Urinary bladder (tissue), 4 donors: ENCODE measurements around the gene HS6ST2. TPM values are rescaled to one million over a fixed set of nuclear protein-coding genes. Genes with fewer than 3 reads are reported as not detected.
"Not testable (repeated sequence)": the region's sequence is repeated elsewhere in the genome, so short reads cannot be mapped to it uniquely, and the experiment has no call there.

Experiments
- DNase-seq: peaks from one replicate; pipeline ENCODE4 v3.0.0-alpha.2; 2015; ENCODE audit errors: extremely low spot score
- H3K27ac ChIP-seq: one replicate; pipeline ENCODE4 v1.5.1; 2013; ENCODE audit warnings: low read depth, mild to moderate bottlenecking, moderate library complexity
- H3K36me3 ChIP-seq: one replicate; pipeline ENCODE4 v1.6.1; 2013; ENCODE audit warnings: mild to moderate bottlenecking, moderate library complexity; ENCODE audit not compliant: insufficient read depth
- H3K4me1 ChIP-seq: one replicate; pipeline ENCODE4 v1.6.1; 2013; ENCODE audit warnings: mild to moderate bottlenecking, moderate library complexity; ENCODE audit not compliant: insufficient read depth
- H3K4me3 ChIP-seq: one replicate; pipeline ENCODE4 v1.5.1; 2013; ENCODE audit warnings: low read depth, low read length
- WGBS: extraction: QIAGEN DNeasy Blood & Tissue Kit; methylation state at CpG from one replicate; pipeline ENCODE4 v1.1.7; 2013; 5-methylcytosine and 5-hydroxymethylcytosine counted together
- polyA plus RNA-seq: library from polyadenylated mRNA; stranded (reverse); fragments of 200-250 nt; gene quantifications from one replicate; pipeline ENCODE4 v1.2.3, GENCODE V29; 2013
- total RNA-seq: library from RNA; depleted of rRNA; stranded (reverse); fragments of >200 nt; gene quantifications from one replicate; pipeline ENCODE4 v1.2.3, GENCODE V29; 2014
- donor health status: healthy with polysubstance abuse.
- donor health status: healthy.

The HS6ST2 gene
- total and polyA plus RNA-seq, 2 donors = 3.2 to 8.6 TPM

- Histone ChIP-seq H3K4me1 (no peaks in the 10 kb centered on the region), H3K4me3 (no peak overlapping the region), H3K36me3 (no peaks in the 10 kb centered on the region), H3K27ac (no peak overlapping the region)
- no peak for DNase-seq
Observed at GRCh38 chrX:132908891-132909290, 49.5 kb downstream of the HS6ST2 start.

- Histone ChIP-seq H3K4me1 (no peaks in the 10 kb centered on the region), H3K36me3 (no peaks in the 10 kb centered on the region), H3K27ac (no peak overlapping the region), H3K4me3 (no peak overlapping the region)
- WGBS = 100% methylated on average over 1 of the region's 1 CpG
- no peak for DNase-seq
Observed at GRCh38 chrX:132900633-132901293, 57.7 kb downstream of the HS6ST2 start.

- no peak overlapping the region for H3K27ac ChIP-seq
- no peaks in the 10 kb centered on the region for H3K36me3 ChIP-seq
- H3K4me3 ChIP-seq = no peak overlapping the region
- DNase-seq = no peak
- H3K4me1 ChIP-seq = no peaks in the 10 kb centered on the region
Observed at GRCh38 chrX:132887569-132887968, 70.9 kb downstream of the HS6ST2 start.

- Histone ChIP-seq H3K4me3 (no peak overlapping the region), H3K27ac (no peak overlapping the region), H3K36me3 (no peaks in the 10 kb centered on the region), H3K4me1 (no peaks in the 10 kb centered on the region)
- WGBS = 66% methylated on average over 5 of the region's 5 CpGs
- no peak for DNase-seq
Observed at GRCh38 chrX:132883358-132883915, 75.0 kb downstream of the HS6ST2 start.

- H3K4me1 ChIP-seq, H3K36me3 ChIP-seq, DNase-seq, H3K27ac ChIP-seq, H3K4me3 ChIP-seq: not testable (repeated sequence)
- 98% methylated on average over 2 of the region's 2 CpGs for WGBS
Observed at GRCh38 chrX:132880753-132881152, 77.7 kb downstream of the HS6ST2 start.

GRCh38 chrX:132877954-132878536 lies 80.4 kb downstream of the HS6ST2 start:
- H3K36me3 ChIP-seq = no peaks in the 10 kb centered on the region
- no peaks in the 10 kb centered on the region for H3K4me1 ChIP-seq
- no peak for DNase-seq
- H3K27ac ChIP-seq = no peak overlapping the region
- H3K4me3 ChIP-seq = no peak overlapping the region
- WGBS = 65% methylated on average over 5 of the region's 5 CpGs

GRCh38 chrX:132876523-132877338 lies 81.7 kb downstream of the HS6ST2 start:
- Histone ChIP-seq H3K4me3 (no peak overlapping the region), H3K27ac (no peak overlapping the region), H3K4me1 (no peaks in the 10 kb centered on the region), H3K36me3 (no peaks in the 10 kb centered on the region)
- WGBS = 35% methylated on average over 2 of the region's 2 CpGs
- DNase-seq = no peak

- Histone ChIP-seq H3K4me1 (no peaks in the 10 kb centered on the region), H3K36me3 (no peaks in the 10 kb centered on the region), H3K4me3 (no peak overlapping the region), H3K27ac (no peak overlapping the region)
- DNase-seq = no peak
- WGBS = 21% methylated on average over 3 of the region's 3 CpGs
Observed at GRCh38 chrX:132875650-132876522, 82.5 kb downstream of the HS6ST2 start.

- no peak overlapping the region for H3K27ac ChIP-seq
- no peaks in the 10 kb centered on the region for H3K4me1 ChIP-seq
- DNase-seq = no peak
- WGBS = 62% methylated on average over 3 of the region's 3 CpGs
- no peaks in the 10 kb centered on the region for H3K36me3 ChIP-seq
- no peak overlapping the region for H3K4me3 ChIP-seq
Observed at GRCh38 chrX:132862562-132862961, 95.9 kb downstream of the HS6ST2 start.

- H3K4me3 ChIP-seq = no peak overlapping the region
- no peaks in the 10 kb centered on the region for H3K4me1 ChIP-seq
- WGBS = 79% methylated on average over 3 of the region's 3 CpGs
- H3K36me3 ChIP-seq = no peaks in the 10 kb centered on the region
- H3K27ac ChIP-seq = no peak overlapping the region
- no peak for DNase-seq
Observed at GRCh38 chrX:132861076-132861475, 97.4 kb downstream of the HS6ST2 start.

- Histone ChIP-seq H3K36me3 (no peaks in the 10 kb centered on the region), H3K27ac (no peak overlapping the region), H3K4me1 (no peaks in the 10 kb centered on the region), H3K4me3 (no peak overlapping the region)
- no peak for DNase-seq
Observed at GRCh38 chrX:132860200-132860599, 98.2 kb downstream of the HS6ST2 start.

GRCh38 chrX:132858018-132858417 lies 100.4 kb downstream of the HS6ST2 start:
- Histone ChIP-seq H3K27ac (no peak overlapping the region), H3K4me3 (no peak overlapping the region), H3K36me3 (no peaks in the 10 kb centered on the region), H3K4me1 (no peaks in the 10 kb centered on the region)
- no peak for DNase-seq

- no peak for DNase-seq
- 78% methylated on average over 6 of the region's 6 CpGs for WGBS
- Histone ChIP-seq H3K4me3 (no peak overlapping the region), H3K27ac (no peak overlapping the region), H3K36me3 (no peaks in the 10 kb centered on the region), H3K4me1 (no peaks in the 10 kb centered on the region)
Observed at GRCh38 chrX:132855780-132856341, 102.6 kb downstream of the HS6ST2 start.
